Hepatocyte (in vitro differentiated cells): ENCODE measurements around the gene SGMS1. TPM values are rescaled to one million over a fixed set of nuclear protein-coding genes. Genes with fewer than 3 reads are reported as not detected.

Experiments
- DNase-seq: peaks from one replicate; pipeline ENCODE4 v3.0.0-alpha.2; 2016; ENCODE audit warnings: low spot score
- H2AFZ ChIP-seq: fragments of 200-600 bp; sonication (generic); 2 replicates; pipeline ENCODE4 v1.6.0; 2016; ENCODE audit warnings: antibody characterized with exemption, mild to moderate bottlenecking
- H3K27ac ChIP-seq: fragments of 200-600 bp; sonication (generic); 2 replicates; pipeline ENCODE4 v1.5.1; 2016; ENCODE audit warnings: mild to moderate bottlenecking
- H3K27me3 ChIP-seq: fragments of 200-600 bp; sonication (generic); 2 replicates; pipeline ENCODE4 v1.6.1; 2016
- H3K36me3 ChIP-seq: fragments of 200-600 bp; sonication (generic); replicated peaks from 2 replicates; pipeline ENCODE4 v1.5.1; 2016; ENCODE audit warnings: low read depth; ENCODE audit not compliant: insufficient read depth
- H3K4me1 ChIP-seq: fragments of 200-600 bp; sonication (generic); 2 replicates; pipeline ENCODE4 v1.5.1; 2016; ENCODE audit warnings: mild to moderate bottlenecking, moderate library complexity; ENCODE audit not compliant: insufficient read depth
- H3K4me2 ChIP-seq: fragments of 200-600 bp; sonication (generic); 2 replicates; pipeline ENCODE4 v1.6.0; 2016
- H3K4me3 ChIP-seq: fragments of 200-600 bp; sonication (generic); 2 replicates; pipeline ENCODE4 v1.5.1; 2016; ENCODE audit warnings: mild to moderate bottlenecking
- H3K79me2 ChIP-seq: fragments of 200-600 bp; sonication (generic); 2 replicates; pipeline ENCODE4 v1.6.0; 2017; ENCODE audit warnings: mild to moderate bottlenecking
- H3K9me2 ChIP-seq: fragments of 200-600 bp; sonication (generic); replicated peaks from 2 replicates; pipeline ENCODE4 v1.6.0; 2017; ENCODE audit warnings: mild to moderate bottlenecking; ENCODE audit not compliant: insufficient read depth
- H3K9me3 ChIP-seq: fragments of 200-600 bp; sonication (generic); 2 replicates; pipeline ENCODE4 v1.5.1; 2016; ENCODE audit warnings: low read depth, mild to moderate bottlenecking
- H4K20me1 ChIP-seq: fragments of 200-600 bp; sonication (generic); 2 replicates; pipeline ENCODE4 v1.6.0; 2016; ENCODE audit warnings: mild to moderate bottlenecking; ENCODE audit not compliant: insufficient read depth, poor library complexity, severe bottlenecking
- EZH2 ChIP-seq: fragments of 200-600 bp; sonication (generic); IDR thresholded peaks from 2 replicates; pipeline ENCODE4 v1.6.1; 2016; ENCODE audit warnings: antibody characterized with exemption, mild to moderate bottlenecking, borderline replicate concordance
- EZH2phosphoT487 ChIP-seq: fragments of 200-600 bp; sonication (generic); IDR thresholded peaks from one replicate; pipeline ENCODE4 v1.6.1; 2018; ENCODE audit warnings: antibody characterized with exemption, mild to moderate bottlenecking, low read depth, moderate library complexity; ENCODE audit not compliant: unreplicated experiment, severe bottlenecking
- WGBS: methylation state at CpG from one replicate; pipeline ENCODE4 v1.1.6; 2016; ENCODE audit warnings: low lambda C conversion rate; ENCODE audit errors: missing lambda C conversion rate; 5-methylcytosine and 5-hydroxymethylcytosine counted together
- polyA plus RNA-seq: library from polyadenylated mRNA; unstranded; fragments of >200 nt; fragmentation: Nextera tagmentation; extraction: Ambion mirVana; gene quantifications from 2 replicates; pipeline ENCODE4 v1.2.1, GENCODE V29; 2016
- total RNA-seq: library from RNA; depleted of rRNA; stranded (reverse); fragments of >200 nt; gene quantifications from 2 replicates; pipeline ENCODE4 v1.2.3, GENCODE V29; 2014
- TF ChIP-seq, protein P1 (sequence below): fragments of 200-600 bp; sonication (generic); IDR thresholded peaks from 2 replicates; pipeline ENCODE4 v1.5.1; 2016; ENCODE audit warnings: antibody characterized with exemption, mild to moderate bottlenecking; ENCODE audit not compliant: poor library complexity

Gene SGMS1
- total and polyA plus RNA-seq, 2 experiments from 2014 or later, result 28.1 to 87.8 TPM

DNA sequence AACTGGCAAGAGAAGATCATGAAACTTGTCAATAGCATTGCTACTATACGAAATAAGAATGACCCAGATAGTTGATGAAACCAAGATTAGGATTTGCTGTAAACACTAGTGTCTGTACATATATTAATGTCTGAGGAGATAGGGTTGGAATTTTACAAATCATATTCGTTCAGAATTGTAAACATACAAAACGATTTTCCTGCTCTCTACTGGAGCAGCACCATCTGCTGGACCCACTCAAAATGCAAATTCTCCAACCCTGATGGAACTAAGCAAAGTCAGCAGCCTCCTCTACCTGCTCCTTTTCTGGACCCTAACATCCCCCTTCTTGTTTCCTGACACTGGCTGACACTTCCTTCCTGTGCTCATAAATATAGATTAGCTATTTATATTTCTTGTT is 29.4 kb upstream of the SGMS1 start:
- no peak overlapping the region for H3K4me2 ChIP-seq
- TF ChIP-seq, protein P1, sequence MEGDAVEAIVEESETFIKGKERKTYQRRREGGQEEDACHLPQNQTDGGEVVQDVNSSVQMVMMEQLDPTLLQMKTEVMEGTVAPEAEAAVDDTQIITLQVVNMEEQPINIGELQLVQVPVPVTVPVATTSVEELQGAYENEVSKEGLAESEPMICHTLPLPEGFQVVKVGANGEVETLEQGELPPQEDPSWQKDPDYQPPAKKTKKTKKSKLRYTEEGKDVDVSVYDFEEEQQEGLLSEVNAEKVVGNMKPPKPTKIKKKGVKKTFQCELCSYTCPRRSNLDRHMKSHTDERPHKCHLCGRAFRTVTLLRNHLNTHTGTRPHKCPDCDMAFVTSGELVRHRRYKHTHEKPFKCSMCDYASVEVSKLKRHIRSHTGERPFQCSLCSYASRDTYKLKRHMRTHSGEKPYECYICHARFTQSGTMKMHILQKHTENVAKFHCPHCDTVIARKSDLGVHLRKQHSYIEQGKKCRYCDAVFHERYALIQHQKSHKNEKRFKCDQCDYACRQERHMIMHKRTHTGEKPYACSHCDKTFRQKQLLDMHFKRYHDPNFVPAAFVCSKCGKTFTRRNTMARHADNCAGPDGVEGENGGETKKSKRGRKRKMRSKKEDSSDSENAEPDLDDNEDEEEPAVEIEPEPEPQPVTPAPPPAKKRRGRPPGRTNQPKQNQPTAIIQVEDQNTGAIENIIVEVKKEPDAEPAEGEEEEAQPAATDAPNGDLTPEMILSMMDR, result peak; percentile 57
- TF ChIP-seq EZH2, result no peak
- no peak overlapping the region for H2AFZ ChIP-seq

DNA sequence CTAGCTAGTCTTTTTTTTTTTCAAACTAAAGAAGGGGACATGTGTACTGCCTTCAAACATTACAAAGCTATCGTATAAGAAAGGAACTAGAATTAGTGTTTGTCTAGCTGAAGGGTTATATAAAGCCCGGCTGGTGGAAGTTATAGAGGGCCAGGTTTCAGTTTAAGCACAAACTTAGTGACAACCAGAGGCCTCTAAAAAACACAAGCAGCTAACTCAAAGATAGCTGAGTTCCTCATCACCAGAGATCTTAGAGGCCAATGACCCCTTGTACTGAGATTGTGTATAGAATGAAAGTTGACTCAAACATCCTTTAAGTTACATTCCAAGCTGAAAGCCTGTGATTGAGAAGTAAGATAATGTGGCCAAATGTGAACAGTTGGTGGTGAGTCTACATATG is 28.1 kb upstream of the SGMS1 start:
- no peak for DNase-seq
- H3K36me3 ChIP-seq, result no peaks in the 10 kb centered on the region
- no peak overlapping the region for H3K4me3 ChIP-seq
- no peaks in the 10 kb centered on the region for H3K27me3 ChIP-seq
- H3K27ac ChIP-seq, result no peak overlapping the region
- no peaks in the 10 kb centered on the region for H4K20me1 ChIP-seq
- H3K4me1 ChIP-seq, result no peaks in the 10 kb centered on the region
- H3K9me3 ChIP-seq, result no peaks in the 10 kb centered on the region
- H3K9me2 ChIP-seq, result no peaks in the 10 kb centered on the region
- H3K4me2 ChIP-seq, result no peak overlapping the region
- no peaks in the 10 kb centered on the region for H3K79me2 ChIP-seq
- WGBS, result 65% methylated on average over 2 of the region's 2 CpGs
- no peak overlapping the region for H2AFZ ChIP-seq
- TF ChIP-seq EZH2phosphoT487 (no peak), EZH2 (no peak)
- TF ChIP-seq, protein P1, result no peak

More for the DNA sequence above, 29.4 kb upstream of the SGMS1 start:
- H3K4me3 ChIP-seq, result no peak overlapping the region
- no peak overlapping the region for H3K27ac ChIP-seq
- H3K36me3 ChIP-seq, result no peaks in the 10 kb centered on the region
- no peaks in the 10 kb centered on the region for H3K27me3 ChIP-seq
- H3K79me2 ChIP-seq, result no peaks in the 10 kb centered on the region
- 30% methylated on average over 3 of the region's 3 CpGs for WGBS
- no peaks in the 10 kb centered on the region for H3K4me1 ChIP-seq
- H4K20me1 ChIP-seq, result no peaks in the 10 kb centered on the region
- DNase-seq, result peak; percentile 26
- H3K9me3 ChIP-seq, result no peaks in the 10 kb centered on the region
- no peaks in the 10 kb centered on the region for H3K9me2 ChIP-seq

DNA sequence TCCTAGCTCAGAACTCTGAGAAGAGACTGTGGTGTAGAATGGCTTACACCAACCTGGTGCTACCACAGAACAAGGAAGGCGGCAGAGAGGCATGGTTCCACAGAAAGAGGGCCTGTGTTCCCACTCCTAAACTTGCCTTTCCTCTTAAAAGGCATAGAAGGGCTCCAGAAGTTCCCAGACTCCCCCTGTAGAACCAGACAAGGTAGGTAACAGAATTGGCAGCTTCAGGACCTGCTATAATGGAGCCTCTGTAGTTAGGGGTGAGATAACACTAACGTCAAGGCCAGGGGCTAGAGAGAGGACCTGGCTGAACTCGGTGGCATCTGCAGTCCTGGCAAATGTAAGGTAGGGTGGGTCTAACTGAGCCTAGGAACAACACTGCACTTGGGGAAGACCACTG is 26.7 kb upstream of the SGMS1 start:
- Histone ChIP-seq H4K20me1 (no peaks in the 10 kb centered on the region), H2AFZ (no peak overlapping the region), H3K9me3 (no peaks in the 10 kb centered on the region), H3K4me2 (no peak overlapping the region), H3K27me3 (no peaks in the 10 kb centered on the region), H3K4me1 (no peaks in the 10 kb centered on the region), H3K79me2 (no peaks in the 10 kb centered on the region), H3K9me2 (no peaks in the 10 kb centered on the region), H3K36me3 (no peaks in the 10 kb centered on the region), H3K27ac (no peak overlapping the region), H3K4me3 (no peak overlapping the region)
- TF ChIP-seq, protein P1, result no peak
- TF ChIP-seq EZH2phosphoT487 (no peak), EZH2 (no peak)
- no peak for DNase-seq
- WGBS, result 90% methylated on average over 3 of the region's 3 CpGs

DNA sequence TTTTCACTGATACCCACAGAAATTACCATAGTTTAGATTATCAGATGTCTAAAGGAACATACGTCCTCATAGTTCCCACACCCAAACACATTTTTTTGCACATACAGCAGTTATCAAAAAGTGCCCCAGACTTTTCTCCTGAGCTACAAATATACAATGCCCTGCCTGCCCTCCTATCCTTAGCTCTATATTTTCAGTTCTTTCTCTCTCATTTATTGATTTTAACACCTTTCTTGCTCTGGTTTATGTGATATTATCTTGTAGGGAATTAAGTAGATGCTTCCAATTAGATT is 25.1 kb upstream of the SGMS1 start:
- Histone ChIP-seq H3K4me1 (no peaks in the 10 kb centered on the region), H3K27me3 (no peaks in the 10 kb centered on the region), H2AFZ (no peak overlapping the region), H3K9me2 (no peaks in the 10 kb centered on the region), H3K79me2 (no peaks in the 10 kb centered on the region), H3K4me2 (no peak overlapping the region), H3K36me3 (no peaks in the 10 kb centered on the region), H4K20me1 (no peaks in the 10 kb centered on the region), H3K9me3 (no peaks in the 10 kb centered on the region), H3K4me3 (no peak overlapping the region), H3K27ac (no peak overlapping the region)
- no peak for DNase-seq
- TF ChIP-seq EZH2 (no peak), EZH2phosphoT487 (no peak)
- TF ChIP-seq, protein P1, result no peak
- 50% methylated on average over 1 of the region's 1 CpG for WGBS
